CD14-positive monocyte (primary cell): ENCODE measurements around the gene AKAP6. TPM values are rescaled to one million over a fixed set of nuclear protein-coding genes. Genes with fewer than 3 reads are reported as not detected.

Experiments
- DNase-seq, 3 donors: peaks; one replicate each; pipeline ENCODE4 v3.0.0-alpha.2; 2011 to 2022
- H2AFZ ChIP-seq: 2 replicates; pipeline ENCODE4 v1.6.0; 2012; ENCODE audit warnings: mild to moderate bottlenecking, low read depth, low read length, inconsistent platforms; ENCODE audit not compliant: insufficient read depth, poor library complexity, severe bottlenecking
- H3K27ac ChIP-seq, 2 donors: 1 replicate in 1 of 2; 2 replicates in 1 of 2; pipeline ENCODE4 v1.5.1; 2012 to 2013; ENCODE audit warnings: low read length in 2 of 2, control low read depth in 1 of 2, inconsistent platforms in 1 of 2, low read depth in 1 of 2, mild to moderate bottlenecking in 1 of 2
- H3K27me3 ChIP-seq, 2 donors: one replicate each; pipeline versions ENCODE4 v1.6.0 to v1.6.1; 2011 to 2013; ENCODE audit warnings: low read length in 2 of 2; ENCODE audit not compliant: control insufficient read depth in 2 of 2, insufficient read depth in 2 of 2
- H3K36me3 ChIP-seq, 2 donors: replicated peaks in 1 of 2; 1 replicate in 1 of 2; 2 replicates in 1 of 2; pipeline versions ENCODE4 v1.5.1 to v1.6.1; 2012 to 2013; ENCODE audit warnings: low read length in 2 of 2, control low read depth in 1 of 2, inconsistent platforms in 1 of 2, mild to moderate bottlenecking in 1 of 2; ENCODE audit not compliant: insufficient read depth in 2 of 2, control insufficient read depth in 1 of 2
- H3K4me1 ChIP-seq, 2 donors: 1 replicate in 1 of 2; 2 replicates in 1 of 2; pipeline versions ENCODE4 v1.5.1 to v1.6.1; 2012 to 2013; ENCODE audit warnings: low read length in 2 of 2, control low read depth in 1 of 2, inconsistent platforms in 1 of 2, mild to moderate bottlenecking in 1 of 2, moderate library complexity in 1 of 2; ENCODE audit not compliant: insufficient read depth in 2 of 2, control insufficient read depth in 1 of 2
- H3K4me2 ChIP-seq: replicated peaks from 2 replicates; pipeline ENCODE3; 2012; ENCODE audit warnings: low read length, moderate library complexity, mild to moderate bottlenecking; ENCODE audit not compliant: poor library complexity, severe bottlenecking; ENCODE audit errors: extremely low read depth
- H3K4me3 ChIP-seq, 3 experiments: fragments of 200-600 bp in 1 of 3; sonication (generic) in 1 of 3; replicated peaks in 1 of 3; 1 replicate in 2 of 3; 2 replicates in 1 of 3; pipeline ENCODE4 v1.5.1; 2011 to 2013; ENCODE audit warnings: low read length in 3 of 3, mild to moderate bottlenecking in 3 of 3, control low read depth in 2 of 3, low read depth in 2 of 3, inconsistent platforms in 1 of 3, moderate library complexity in 1 of 3
- H3K79me2 ChIP-seq: 2 replicates; pipeline ENCODE4 v1.6.0; 2012; ENCODE audit warnings: mild to moderate bottlenecking, control low read depth, inconsistent platforms, low read length, moderate library complexity; ENCODE audit not compliant: insufficient read depth
- H3K9ac ChIP-seq: 2 replicates; pipeline ENCODE4 v1.6.0; 2017; ENCODE audit warnings: low read length, mild to moderate bottlenecking; ENCODE audit not compliant: insufficient read depth, poor library complexity, severe bottlenecking
- H3K9me3 ChIP-seq, 2 donors: replicated peaks in 1 of 2; 1 replicate in 1 of 2; 2 replicates in 1 of 2; pipeline versions ENCODE4 v1.5.1 to v1.6.1; 2012 to 2013; ENCODE audit warnings: low read length in 2 of 2, control low read depth in 1 of 2; ENCODE audit not compliant: control insufficient read depth in 1 of 2, insufficient read depth in 1 of 2
- H4K20me1 ChIP-seq: 2 replicates; pipeline ENCODE4 v1.6.0; 2012; ENCODE audit warnings: mild to moderate bottlenecking, low read length, control low read depth, moderate library complexity; ENCODE audit not compliant: insufficient read depth
- H3K27ac Mint-ChIP-seq, 7 donors: one replicate each; pipeline ENCODE4 v1.8.0; 2020; ENCODE audit warnings: mild to moderate bottlenecking in 7 of 7, mixed read lengths in 7 of 7, moderate library complexity in 6 of 7, inconsistent platforms in 2 of 7
- H3K27me3 Mint-ChIP-seq, 3 donors: one replicate each; pipeline ENCODE4 v1.8.0; 2021 to 2022; ENCODE audit warnings: low read depth in 3 of 3, mild to moderate bottlenecking in 3 of 3, mixed read lengths in 3 of 3, moderate library complexity in 3 of 3, inconsistent platforms in 1 of 3
- H3K36me3 Mint-ChIP-seq, 2 donors: one replicate each; pipeline ENCODE4 v1.8.0; 2020; ENCODE audit warnings: mixed read lengths in 2 of 2, inconsistent platforms in 1 of 2, mild to moderate bottlenecking in 1 of 2
- H3K4me1 Mint-ChIP-seq: one replicate; pipeline ENCODE4 v1.8.0; 2020; ENCODE audit warnings: mild to moderate bottlenecking, mixed read lengths
- H3K4me3 Mint-ChIP-seq, 2 donors: one replicate each; pipeline ENCODE4 v1.8.0; 2020; ENCODE audit warnings: mild to moderate bottlenecking in 2 of 2, mixed read lengths in 2 of 2, moderate library complexity in 1 of 2
- H3K9me3 Mint-ChIP-seq, 7 donors: one replicate each; pipeline ENCODE4 v1.8.0; 2020 to 2022; ENCODE audit warnings: mixed read lengths in 7 of 7, mild to moderate bottlenecking in 6 of 7, moderate library complexity in 6 of 7, inconsistent platforms in 2 of 7
- CTCF ChIP-seq: fragments of 200-600 bp; IDR thresholded peaks from one replicate; pipeline ENCODE4 v1.8.0; 2022; ENCODE audit warnings: antibody characterized with exemption, mild to moderate bottlenecking
- WGBS: methylation state at CpG from one replicate; pipeline ENCODE4 v1.1.5; 2013; ENCODE audit warnings: missing lambda C conversion rate; ENCODE audit not compliant: insufficient coverage; 5-methylcytosine and 5-hydroxymethylcytosine counted together
- intact Hi-C, 2 donors: fragments of 100-400 bp; cut with micrococcal nuclease; formaldehyde crosslinking; loops; one replicate each; pipeline versions ENCODE4 v1.15.0 to v1.15.1; 2023
- polyA plus RNA-seq, 3 donors: library from polyadenylated mRNA; depleted of rRNA in 1 of 3; unstranded in 2 of 3; stranded (reverse) in 1 of 3; fragments of 300-500 nt in 2 of 3; fragments of >200 nt in 1 of 3; fragmentation: Illumina TruSeq in 2 of 3; gene quantifications; 1 replicate in 2 of 3; 2 replicates in 1 of 3; pipeline ENCODE4 v1.2.3, GENCODE V29; 2012 to 2021

Gene AKAP6
- polyA plus RNA-seq, 3 donors, result not detected

GRCh38 chr14:32702088-32702487 lies 373.0 kb downstream of the AKAP6 start:
- TF ChIP-seq CTCF, result no peak
- H3K4me1 ChIP-seq, result no peaks in the 10 kb centered on the region
- H3K9me3 ChIP-seq, result no peaks in the 10 kb centered on the region
- no peaks in the 10 kb centered on the region for H3K9me3 Mint-ChIP-seq
- no peak overlapping the region for H2AFZ ChIP-seq
- H3K9ac ChIP-seq, result no peak overlapping the region
- no peak overlapping the region for H3K4me2 ChIP-seq
- intact Hi-C loops, result no loop called here
- H3K4me1 Mint-ChIP-seq, result peaks cover 2% of the 10 kb centered on the region
- no peak overlapping the region for H3K27ac Mint-ChIP-seq
- no peaks in the 10 kb centered on the region for H3K79me2 ChIP-seq
- H3K36me3 ChIP-seq, result no peaks in the 10 kb centered on the region
- no peaks in the 10 kb centered on the region for H3K36me3 Mint-ChIP-seq
- peaks cover 0 to 1% (median 1%) of the 10 kb centered on the region in 3 donors for H3K27me3 Mint-ChIP-seq
- H3K27me3 ChIP-seq, result no peaks in the 10 kb centered on the region
- no peak overlapping the region for H3K27ac ChIP-seq
- DNase-seq, result no peak
- no peak overlapping the region for H3K4me3 Mint-ChIP-seq
- no peaks in the 10 kb centered on the region for H4K20me1 ChIP-seq
- no peak overlapping the region for H3K4me3 ChIP-seq

GRCh38 chr14:32702562-32702961 lies 373.5 kb downstream of the AKAP6 start:
- intact Hi-C loops, result no loop called here
- Histone ChIP-seq H3K27ac (no peak overlapping the region), H3K4me3 (no peak overlapping the region), H3K4me2 (no peak overlapping the region), H2AFZ (no peak overlapping the region), H3K79me2 (no peaks in the 10 kb centered on the region), H3K27me3 (no peaks in the 10 kb centered on the region), H3K9ac (no peak overlapping the region), H4K20me1 (no peaks in the 10 kb centered on the region), H3K9me3 (no peaks in the 10 kb centered on the region), H3K4me1 (no peaks in the 10 kb centered on the region), H3K36me3 (no peaks in the 10 kb centered on the region)
- DNase-seq, result no peak
- H3K27ac Mint-ChIP-seq, result no peak overlapping the region
- H3K4me3 Mint-ChIP-seq, result no peak overlapping the region
- TF ChIP-seq CTCF, result no peak
- no peaks in the 10 kb centered on the region for H3K9me3 Mint-ChIP-seq
- H3K27me3 Mint-ChIP-seq, result peaks cover 0 to 1% (median 1%) of the 10 kb centered on the region in 3 donors
- H3K4me1 Mint-ChIP-seq, result peaks cover 2% of the 10 kb centered on the region
- no peaks in the 10 kb centered on the region for H3K36me3 Mint-ChIP-seq
- WGBS, result 85% methylated on average over 8 of the region's 8 CpGs
